Neural progenitor cell (in vitro differentiated cells): Measurements from ENCODE around the gene BAIAP2. TPM values are rescaled to one million over a fixed set of nuclear protein-coding genes. Genes with fewer than 3 reads are reported as not detected.
A peak's percentile ranks its signal among the peaks of the same experiment; 100 is the strongest.

Experiments
- DNase-seq: peaks from one replicate; pipeline ENCODE4 v3.0.0-alpha.2; 2016; ENCODE audit warnings: low spot score
- H2AFZ ChIP-seq: fragments of 200-600 bp; sonication (generic); replicated peaks from 2 replicates; pipeline ENCODE4 v1.6.1; 2016; ENCODE audit warnings: antibody characterized with exemption
- H3F3A ChIP-seq: fragments of 200-600 bp; sonication (generic); 2 replicates; pipeline ENCODE4 v1.6.1; 2016; ENCODE audit warnings: antibody characterized with exemption, low read depth
- H3K27ac ChIP-seq: fragments of 200-600 bp; sonication (generic); 2 replicates; pipeline ENCODE4 v1.5.1; 2016; ENCODE audit warnings: mild to moderate bottlenecking
- H3K27me3 ChIP-seq: fragments of 200-600 bp; sonication (generic); 2 replicates; pipeline ENCODE4 v1.6.1; 2016; ENCODE audit warnings: mild to moderate bottlenecking, moderate library complexity
- H3K36me3 ChIP-seq: fragments of 200-600 bp; sonication (generic); 2 replicates; pipeline ENCODE4 v1.5.1; 2016
- H3K4me1 ChIP-seq: fragments of 200-600 bp; sonication (generic); 2 replicates; pipeline ENCODE4 v1.6.1; 2016; ENCODE audit warnings: mixed run types
- H3K4me2 ChIP-seq: fragments of 200-600 bp; sonication (generic); 2 replicates; pipeline ENCODE4 v1.6.1; 2016
- H3K4me3 ChIP-seq: fragments of 200-600 bp; sonication (generic); 2 replicates; pipeline ENCODE4 v1.5.1; 2016
- H3K79me2 ChIP-seq: fragments of 200-600 bp; sonication (generic); 2 replicates; pipeline ENCODE4 v1.6.1; 2016; ENCODE audit warnings: low read depth
- H3K9ac ChIP-seq: fragments of 200-600 bp; sonication (generic); 2 replicates; pipeline ENCODE4 v1.6.1; 2016
- H3K9me3 ChIP-seq: fragments of 200-600 bp; sonication (generic); 2 replicates; pipeline ENCODE4 v1.5.1; 2016; ENCODE audit warnings: low read depth
- H4K20me1 ChIP-seq: fragments of 200-600 bp; sonication (generic); 2 replicates; pipeline ENCODE4 v1.6.1; 2016; ENCODE audit warnings: low read depth
- H3K27ac Mint-ChIP-seq: 3 replicates; pipeline ENCODE4 v1.8.0; 2021; ENCODE audit warnings: mixed read lengths
- H3K27me3 Mint-ChIP-seq: 2 replicates; pipeline ENCODE4 v1.8.0; 2022; ENCODE audit warnings: low read depth, mild to moderate bottlenecking, inconsistent platforms, moderate library complexity, mixed read lengths; ENCODE audit not compliant: insufficient read depth
- H3K36me3 Mint-ChIP-seq: 3 replicates; pipeline ENCODE4 v1.8.0; 2021; ENCODE audit warnings: mixed read lengths
- H3K4me1 Mint-ChIP-seq: 3 replicates; pipeline ENCODE4 v1.8.0; 2021; ENCODE audit warnings: mixed read lengths
- H3K4me3 Mint-ChIP-seq: 3 replicates; pipeline ENCODE4 v1.8.0; 2021; ENCODE audit warnings: mild to moderate bottlenecking, moderate library complexity, mixed read lengths
- H3K9me3 Mint-ChIP-seq: 3 replicates; pipeline ENCODE4 v1.8.0; 2020; ENCODE audit warnings: mixed read lengths
- EZH2 ChIP-seq: fragments of 200-600 bp; sonication (generic); IDR thresholded peaks from 2 replicates; pipeline ENCODE4 v1.6.1; 2017; ENCODE audit warnings: antibody characterized with exemption, mild to moderate bottlenecking, moderate library complexity
- EZH2phosphoT487 ChIP-seq: fragments of 200-600 bp; sonication (generic); IDR thresholded peaks from 2 replicates; pipeline ENCODE4 v1.6.1; 2017; ENCODE audit warnings: antibody characterized with exemption
- total RNA-seq: library from RNA; depleted of rRNA; stranded (reverse); fragments of >200 nt; gene quantifications from 2 replicates; pipeline ENCODE4 v1.2.3, GENCODE V29; 2015; ENCODE audit warnings: low replicate concordance
- TF ChIP-seq, protein P1 (sequence below): fragments of 200-600 bp; sonication (generic); IDR thresholded peaks from 2 replicates; pipeline ENCODE4 v1.5.1; 2017; ENCODE audit warnings: antibody characterized with exemption, mild to moderate bottlenecking

Gene BAIAP2
- total RNA-seq, 1 donor from 2014 or later = 15.6 TPM

GRCh38 chr17:81042606-81043005 lies 7.7 kb downstream of the BAIAP2 start:
- peak overlapping the region; percentile 86 for H3K27ac Mint-ChIP-seq
- Histone ChIP-seq H3F3A (no peaks in the 10 kb centered on the region), H3K79me2 (peaks cover 65% of the 10 kb centered on the region), H3K27ac (no peak overlapping the region), H3K9me3 (no peaks in the 10 kb centered on the region), H3K36me3 (no peaks in the 10 kb centered on the region), H3K9ac (no peak overlapping the region), H3K27me3 (no peaks in the 10 kb centered on the region), H4K20me1 (peaks cover 64% of the 10 kb centered on the region), H2AFZ (no peak overlapping the region), H3K4me1 (peaks cover 17% of the 10 kb centered on the region), H3K4me3 (no peak overlapping the region), H3K4me2 (no peak overlapping the region)
- H3K27me3 Mint-ChIP-seq = peaks cover 10% of the 10 kb centered on the region
- H3K4me1 Mint-ChIP-seq = peaks cover 57% of the 10 kb centered on the region
- H3K9me3 Mint-ChIP-seq = no peaks in the 10 kb centered on the region
- no peak overlapping the region for H3K4me3 Mint-ChIP-seq
- TF ChIP-seq EZH2 (no peak), EZH2phosphoT487 (no peak)
- no peak for DNase-seq
- peaks cover 12% of the 10 kb centered on the region for H3K36me3 Mint-ChIP-seq

DNA sequence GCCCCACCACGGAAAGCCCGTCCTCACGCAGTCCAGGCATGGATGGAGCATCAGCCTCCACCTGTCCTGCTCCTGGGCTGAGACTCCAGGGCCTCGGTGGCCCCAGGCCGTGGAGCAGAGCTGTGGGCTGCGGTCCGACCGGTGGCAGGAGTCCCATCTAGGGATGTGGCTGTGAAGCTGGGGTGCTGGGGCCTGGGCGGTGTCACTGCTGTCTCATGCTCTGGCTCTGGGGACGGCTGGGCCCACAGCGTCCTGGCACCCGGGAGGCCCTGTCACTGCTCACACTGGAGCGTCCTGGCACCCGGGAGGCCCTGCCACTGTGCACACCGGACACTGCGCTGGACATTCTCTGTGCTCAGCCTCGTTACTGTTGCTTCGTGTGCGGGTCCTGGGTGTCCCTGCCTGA lies 8.4 kb downstream of the BAIAP2 start:
- Histone ChIP-seq H3K4me1 (peaks cover 17% of the 10 kb centered on the region), H2AFZ (no peak overlapping the region), H3K27me3 (no peaks in the 10 kb centered on the region), H3K27ac (peak overlapping the region; percentile 53), H4K20me1 (peaks cover 59% of the 10 kb centered on the region), H3K79me2 (peaks cover 60% of the 10 kb centered on the region), H3K9me3 (no peaks in the 10 kb centered on the region), H3F3A (no peaks in the 10 kb centered on the region), H3K4me3 (no peak overlapping the region), H3K4me2 (no peak overlapping the region), H3K9ac (no peak overlapping the region), H3K36me3 (no peaks in the 10 kb centered on the region)
- peaks cover 8% of the 10 kb centered on the region for H3K27me3 Mint-ChIP-seq
- H3K4me1 Mint-ChIP-seq = peaks cover 53% of the 10 kb centered on the region
- peak overlapping the region; percentile 82 for H3K27ac Mint-ChIP-seq
- no peaks in the 10 kb centered on the region for H3K9me3 Mint-ChIP-seq
- no peak for DNase-seq
- H3K36me3 Mint-ChIP-seq = peaks cover 7% of the 10 kb centered on the region
- H3K4me3 Mint-ChIP-seq = no peak overlapping the region
- no peak for TF ChIP-seq EZH2
- TF ChIP-seq, protein P1, sequence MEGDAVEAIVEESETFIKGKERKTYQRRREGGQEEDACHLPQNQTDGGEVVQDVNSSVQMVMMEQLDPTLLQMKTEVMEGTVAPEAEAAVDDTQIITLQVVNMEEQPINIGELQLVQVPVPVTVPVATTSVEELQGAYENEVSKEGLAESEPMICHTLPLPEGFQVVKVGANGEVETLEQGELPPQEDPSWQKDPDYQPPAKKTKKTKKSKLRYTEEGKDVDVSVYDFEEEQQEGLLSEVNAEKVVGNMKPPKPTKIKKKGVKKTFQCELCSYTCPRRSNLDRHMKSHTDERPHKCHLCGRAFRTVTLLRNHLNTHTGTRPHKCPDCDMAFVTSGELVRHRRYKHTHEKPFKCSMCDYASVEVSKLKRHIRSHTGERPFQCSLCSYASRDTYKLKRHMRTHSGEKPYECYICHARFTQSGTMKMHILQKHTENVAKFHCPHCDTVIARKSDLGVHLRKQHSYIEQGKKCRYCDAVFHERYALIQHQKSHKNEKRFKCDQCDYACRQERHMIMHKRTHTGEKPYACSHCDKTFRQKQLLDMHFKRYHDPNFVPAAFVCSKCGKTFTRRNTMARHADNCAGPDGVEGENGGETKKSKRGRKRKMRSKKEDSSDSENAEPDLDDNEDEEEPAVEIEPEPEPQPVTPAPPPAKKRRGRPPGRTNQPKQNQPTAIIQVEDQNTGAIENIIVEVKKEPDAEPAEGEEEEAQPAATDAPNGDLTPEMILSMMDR = no peak
- TF ChIP-seq EZH2phosphoT487 = no peak

GRCh38 chr17:81043725-81044427 lies 8.9 kb downstream of the BAIAP2 start:
- H3K79me2 ChIP-seq = peaks cover 63% of the 10 kb centered on the region
- peak overlapping the region; percentile 53 for H3K27ac ChIP-seq
- H3K36me3 Mint-ChIP-seq = peaks cover 6% of the 10 kb centered on the region
- peak; percentile 61 for DNase-seq
- H3K27me3 ChIP-seq = no peaks in the 10 kb centered on the region
- no peak overlapping the region for H3K4me3 Mint-ChIP-seq
- H3K9me3 ChIP-seq = no peaks in the 10 kb centered on the region
- peaks cover 8% of the 10 kb centered on the region for H3K27me3 Mint-ChIP-seq
- H3K4me3 ChIP-seq = no peak overlapping the region
- H3K36me3 ChIP-seq = no peaks in the 10 kb centered on the region
- no peak for TF ChIP-seq EZH2
- TF ChIP-seq, protein P1 = no peak
- no peak for TF ChIP-seq EZH2phosphoT487
- no peak overlapping the region for H3K9ac ChIP-seq
- no peak overlapping the region for H2AFZ ChIP-seq
- H3K27ac Mint-ChIP-seq = peak overlapping the region; percentile 86
- H4K20me1 ChIP-seq = peaks cover 61% of the 10 kb centered on the region
- peaks cover 56% of the 10 kb centered on the region for H3K4me1 Mint-ChIP-seq
- H3K9me3 Mint-ChIP-seq = no peaks in the 10 kb centered on the region
- H3F3A ChIP-seq = no peaks in the 10 kb centered on the region
- no peak overlapping the region for H3K4me2 ChIP-seq
- peaks cover 20% of the 10 kb centered on the region for H3K4me1 ChIP-seq

GRCh38 chr17:81044428-81044763 lies 9.4 kb downstream of the BAIAP2 start:
- Histone ChIP-seq H3K9ac (no peak overlapping the region), H3K9me3 (no peaks in the 10 kb centered on the region), H2AFZ (no peak overlapping the region), H4K20me1 (peaks cover 58% of the 10 kb centered on the region), H3K27me3 (no peaks in the 10 kb centered on the region), H3K27ac (no peak overlapping the region), H3K4me1 (peaks cover 25% of the 10 kb centered on the region), H3F3A (no peaks in the 10 kb centered on the region), H3K4me3 (no peak overlapping the region), H3K79me2 (peaks cover 58% of the 10 kb centered on the region), H3K4me2 (no peak overlapping the region), H3K36me3 (no peaks in the 10 kb centered on the region)
- peaks cover 5% of the 10 kb centered on the region for H3K36me3 Mint-ChIP-seq
- TF ChIP-seq, protein P1 = no peak
- TF ChIP-seq EZH2phosphoT487 (no peak), EZH2 (no peak)
- H3K4me1 Mint-ChIP-seq = peaks cover 55% of the 10 kb centered on the region
- H3K4me3 Mint-ChIP-seq = peak overlapping the region; percentile 69
- H3K27me3 Mint-ChIP-seq = peaks cover 8% of the 10 kb centered on the region
- peak overlapping the region; percentile 86 for H3K27ac Mint-ChIP-seq
- no peaks in the 10 kb centered on the region for H3K9me3 Mint-ChIP-seq
- DNase-seq = no peak
